Stimulated activated effector memory CD8-positive, alpha-beta T cell treated with anti-CD3 and anti-CD28 coated beads, Interleukin-12 subunit alpha, Interleukin-12 subunit beta, amount 100 ng/mL, for 72 hours (primary cell): Measurements from ENCODE around the gene TMEM213.
A peak's percentile ranks its signal among the peaks of the same experiment; 100 is the strongest.
"Not testable (repeated sequence)": the region's sequence is repeated elsewhere in the genome, so short reads cannot be mapped to it uniquely, and the experiment has no call there.

Experiments used
- ATAC-seq: fragments of 150-1000 bp; cut with Tn5 transposase; 2 replicates; pipeline ENCODE4 v1.10.0; 2021
- DNase-seq, 2 donors: peaks; one replicate each; pipeline ENCODE4 v3.0.0; 2021 to 2022; ENCODE audit warnings: low spot score in 2 of 2
- H3K27ac Mint-ChIP-seq: one replicate; pipeline ENCODE4 v1.8.0; 2022; ENCODE audit warnings: mild to moderate bottlenecking, mixed read lengths
- H3K36me3 Mint-ChIP-seq: one replicate; pipeline ENCODE4 v1.8.0; 2022; ENCODE audit warnings: mild to moderate bottlenecking, mixed read lengths
- H3K4me1 Mint-ChIP-seq: one replicate; pipeline ENCODE4 v1.8.0; 2022; ENCODE audit warnings: mixed read lengths
- H3K4me3 Mint-ChIP-seq: one replicate; pipeline ENCODE4 v1.8.0; 2022; ENCODE audit warnings: mild to moderate bottlenecking, mixed read lengths
- H3K9me3 Mint-ChIP-seq: one replicate; pipeline ENCODE4 v1.8.0; 2022; ENCODE audit warnings: mixed read lengths

The TMEM213 gene

DNA sequence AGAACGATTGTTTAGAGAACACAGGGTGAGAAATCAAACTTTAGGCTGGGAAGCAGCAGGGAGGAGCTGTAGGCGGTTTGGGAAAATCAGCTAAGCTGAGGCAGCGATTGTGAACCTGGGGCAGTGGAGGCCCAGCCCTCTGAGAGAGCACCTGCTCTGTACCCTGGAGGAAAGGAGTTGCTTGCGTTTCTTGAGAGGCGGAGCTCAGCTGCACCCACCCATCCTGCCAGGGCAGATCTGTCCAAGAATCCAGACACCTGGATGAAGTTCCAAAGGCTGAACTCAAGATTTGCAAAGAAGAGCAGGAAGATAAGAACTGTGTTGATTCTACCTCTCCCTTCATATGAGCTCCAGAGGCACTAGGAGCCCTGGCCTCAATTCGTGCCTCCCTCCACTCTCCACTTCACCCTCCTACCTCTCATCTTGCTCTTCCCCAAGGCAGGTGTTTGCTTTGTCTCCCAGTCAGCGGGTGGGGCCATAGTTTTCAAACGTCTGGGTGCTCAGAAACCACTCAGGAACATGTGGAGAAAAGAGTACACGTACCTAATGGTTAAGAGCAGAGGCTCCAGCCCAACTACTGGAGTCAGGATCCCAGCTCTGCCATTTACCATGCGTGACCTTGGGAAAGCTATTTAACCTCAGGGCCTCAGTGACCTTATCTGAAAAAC, 21.5 kb upstream of the TMEM213 start:
- no peak overlapping the region for H3K4me3 Mint-ChIP-seq
- no peaks in the 10 kb centered on the region for H3K4me1 Mint-ChIP-seq
- no peak for ATAC-seq
- H3K27ac Mint-ChIP-seq = peak overlapping the region; percentile 32
- no peak for DNase-seq
- H3K36me3 Mint-ChIP-seq = no peaks in the 10 kb centered on the region
- H3K9me3 Mint-ChIP-seq = no peaks in the 10 kb centered on the region

DNA sequence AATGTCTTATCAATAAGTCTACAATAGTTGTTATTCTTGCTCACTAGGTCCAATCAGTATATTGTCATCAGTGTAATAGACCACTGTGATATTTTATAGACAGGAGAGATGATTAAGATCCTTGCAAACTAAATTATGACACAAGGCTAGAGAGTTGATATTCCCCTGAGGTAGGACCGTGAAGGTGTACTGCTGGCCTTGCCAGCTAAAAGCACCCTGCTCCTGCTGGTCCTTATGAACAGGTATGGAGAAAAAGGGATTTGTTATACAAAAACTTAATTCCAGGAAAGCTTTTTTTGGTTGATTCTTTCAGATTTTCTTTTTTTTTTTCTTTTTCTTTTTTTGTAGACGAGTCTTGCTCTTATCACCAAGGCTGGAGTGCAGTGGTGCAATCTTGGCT, 16.8 kb upstream of the TMEM213 start:
- DNase-seq (no peak), ATAC-seq (no peak)
- H3K36me3 Mint-ChIP-seq = no peaks in the 10 kb centered on the region
- no peak overlapping the region for H3K4me3 Mint-ChIP-seq
- peaks cover 4% of the 10 kb centered on the region for H3K9me3 Mint-ChIP-seq
- H3K27ac Mint-ChIP-seq = no peak overlapping the region
- peaks cover 5% of the 10 kb centered on the region for H3K4me1 Mint-ChIP-seq

GRCh38 chr7:138784692-138785091, 13.1 kb upstream of the TMEM213 start:
- no peak overlapping the region for H3K27ac Mint-ChIP-seq
- H3K36me3 Mint-ChIP-seq = no peaks in the 10 kb centered on the region
- DNase-seq = no peak
- peaks cover 10% of the 10 kb centered on the region for H3K9me3 Mint-ChIP-seq
- no peak for ATAC-seq
- H3K4me1 Mint-ChIP-seq = peaks cover 7% of the 10 kb centered on the region
- H3K4me3 Mint-ChIP-seq = no peak overlapping the region

- Mint-ChIP-seq H3K4me3 (no peak overlapping the region), H3K27ac (peak overlapping the region; percentile 63), H3K4me1 (peaks cover 7% of the 10 kb centered on the region)
Observed at GRCh38 chr7:138785587-138786437, 12.0 kb upstream of the TMEM213 start.

GRCh38 chr7:138796038-138796615, 1.7 kb upstream of the TMEM213 start:
- DNase-seq (no peak), ATAC-seq (no peak)
- H3K9me3 Mint-ChIP-seq = no peaks in the 10 kb centered on the region
- peaks cover 25% of the 10 kb centered on the region for H3K4me1 Mint-ChIP-seq
- H3K27ac Mint-ChIP-seq = peak overlapping the region; percentile 24
- H3K36me3 Mint-ChIP-seq = no peaks in the 10 kb centered on the region
- no peak overlapping the region for H3K4me3 Mint-ChIP-seq

More at GRCh38 chr7:138785587-138786437, 12.0 kb upstream of the TMEM213 start:
- H3K36me3 Mint-ChIP-seq = no peaks in the 10 kb centered on the region
- H3K9me3 Mint-ChIP-seq = peaks cover 10% of the 10 kb centered on the region
- DNase-seq = no peak
- ATAC-seq = no peak

- H3K36me3 Mint-ChIP-seq, H3K9me3 Mint-ChIP-seq, H3K4me3 Mint-ChIP-seq, ATAC-seq, DNase-seq: not testable (repeated sequence)
- Mint-ChIP-seq H3K27ac (peak overlapping the region; percentile 24), H3K4me1 (peaks cover 25% of the 10 kb centered on the region)
Observed at GRCh38 chr7:138797046-138797445, 748 bp upstream of the TMEM213 start.

GRCh38 chr7:138798836-138799235, 1.0 kb downstream of the TMEM213 start:
- H3K4me1 Mint-ChIP-seq = peaks cover 25% of the 10 kb centered on the region
- no peaks in the 10 kb centered on the region for H3K9me3 Mint-ChIP-seq
- H3K36me3 Mint-ChIP-seq = no peaks in the 10 kb centered on the region
- no peak overlapping the region for H3K4me3 Mint-ChIP-seq
- ATAC-seq (no peak), DNase-seq (no peak)
- H3K27ac Mint-ChIP-seq = no peak overlapping the region

- no peaks in the 10 kb centered on the region for H3K36me3 Mint-ChIP-seq
- no peak for ATAC-seq
- H3K27ac Mint-ChIP-seq = no peak overlapping the region
- peaks cover 25% of the 10 kb centered on the region for H3K4me1 Mint-ChIP-seq
- no peaks in the 10 kb centered on the region for H3K9me3 Mint-ChIP-seq
- H3K4me3 Mint-ChIP-seq = no peak overlapping the region
- no peak for DNase-seq
Observed at GRCh38 chr7:138799336-138800000, 1.7 kb downstream of the TMEM213 start.

GRCh38 chr7:138801256-138801655, 3.5 kb downstream of the TMEM213 start:
- no peaks in the 10 kb centered on the region for H3K9me3 Mint-ChIP-seq
- H3K4me1 Mint-ChIP-seq = peaks cover 25% of the 10 kb centered on the region
- H3K4me3 Mint-ChIP-seq = no peak overlapping the region
- no peak overlapping the region for H3K27ac Mint-ChIP-seq
- no peak for ATAC-seq
- no peaks in the 10 kb centered on the region for H3K36me3 Mint-ChIP-seq
- DNase-seq = no peak

GRCh38 chr7:138802706-138803105, 4.9 kb downstream of the TMEM213 start:
- Mint-ChIP-seq H3K36me3 (no peaks in the 10 kb centered on the region), H3K9me3 (no peaks in the 10 kb centered on the region), H3K4me1 (peaks cover 13% of the 10 kb centered on the region), H3K4me3 (no peak overlapping the region), H3K27ac (no peak overlapping the region)
- ATAC-seq (no peak), DNase-seq (no peak)

DNA sequence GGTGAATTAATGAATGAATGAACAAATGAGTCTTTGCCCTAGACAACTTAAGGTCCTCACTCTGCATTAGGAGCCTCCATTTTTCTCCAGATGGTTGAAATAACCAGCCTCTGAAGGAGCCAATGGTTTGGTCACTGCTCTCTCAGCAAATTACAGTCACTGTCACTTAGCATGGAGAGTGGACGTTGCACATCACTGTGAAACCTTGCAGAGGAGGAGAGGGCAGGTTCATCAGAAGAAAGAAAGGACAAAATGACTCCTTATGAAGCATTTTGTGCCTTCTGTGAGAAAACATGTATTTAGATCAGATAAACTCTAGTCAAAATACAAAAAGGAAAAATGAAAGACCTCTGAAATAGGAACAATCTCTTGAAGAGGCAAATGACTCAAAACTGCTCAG, 6.8 kb downstream of the TMEM213 start:
- Mint-ChIP-seq H3K4me1 (no peaks in the 10 kb centered on the region), H3K4me3 (no peak overlapping the region), H3K9me3 (no peaks in the 10 kb centered on the region), H3K27ac (no peak overlapping the region), H3K36me3 (no peaks in the 10 kb centered on the region)
- ATAC-seq = peak; percentile 62
- DNase-seq = no peak

DNA sequence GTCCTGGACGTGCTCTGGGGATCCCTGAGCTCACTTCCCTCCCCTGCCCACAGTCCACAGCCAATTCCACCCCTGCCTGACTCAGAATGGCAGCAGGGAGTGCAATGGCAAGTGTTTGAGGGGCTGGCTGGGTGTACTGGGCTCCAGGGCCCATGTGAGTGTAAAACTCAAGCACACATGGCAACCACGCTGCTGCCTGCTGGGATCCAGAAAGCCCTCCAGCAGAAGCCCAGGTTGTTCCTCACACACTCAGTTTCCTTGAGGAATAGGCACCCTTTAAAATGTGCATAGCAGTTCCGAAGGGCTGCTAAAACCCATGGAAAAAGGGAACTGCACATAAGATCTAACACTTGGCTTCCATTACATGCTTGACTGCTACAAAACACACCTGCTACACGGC, 11.6 kb downstream of the TMEM213 start:
- Mint-ChIP-seq H3K27ac (peak overlapping the region; percentile 30), H3K4me3 (no peak overlapping the region), H3K36me3 (no peaks in the 10 kb centered on the region), H3K4me1 (no peaks in the 10 kb centered on the region), H3K9me3 (no peaks in the 10 kb centered on the region)
- ATAC-seq = no peak
- no peak for DNase-seq

- H3K9me3 Mint-ChIP-seq, DNase-seq, H3K36me3 Mint-ChIP-seq, ATAC-seq, H3K4me3 Mint-ChIP-seq, H3K27ac Mint-ChIP-seq, H3K4me1 Mint-ChIP-seq: not testable (repeated sequence)
Observed at GRCh38 chr7:138811327-138811726, 13.5 kb downstream of the TMEM213 start.

GRCh38 chr7:138813945-138814344, 16.2 kb downstream of the TMEM213 start:
- Mint-ChIP-seq H3K36me3 (no peaks in the 10 kb centered on the region), H3K9me3 (no peaks in the 10 kb centered on the region), H3K27ac (no peak overlapping the region), H3K4me1 (no peaks in the 10 kb centered on the region), H3K4me3 (no peak overlapping the region)
- no peak for DNase-seq
- ATAC-seq = peak; percentile 83

GRCh38 chr7:138814816-138815332, 17.1 kb downstream of the TMEM213 start:
- Mint-ChIP-seq H3K4me1 (no peaks in the 10 kb centered on the region), H3K36me3 (no peaks in the 10 kb centered on the region), H3K4me3 (no peak overlapping the region), H3K27ac (no peak overlapping the region), H3K9me3 (no peaks in the 10 kb centered on the region)
- no peak for DNase-seq
- ATAC-seq = peak; percentile 36
